MG63 (cell line): ENCODE results near the gene CETP. TPM values are rescaled to one million over a fixed set of nuclear protein-coding genes. Genes with fewer than 3 reads are reported as not detected.
A peak's percentile ranks its signal among the peaks of the same experiment; 100 is the strongest.
"Not testable (repeated sequence)": the region's sequence is repeated elsewhere in the genome, so short reads cannot be mapped to it uniquely, and the experiment has no call there.

Experiments used
- DNase-seq: peaks from one replicate; pipeline ENCODE4 v3.0.0-alpha.2; 2020
- H3K27me3 ChIP-seq: fragments of 250-450 bp; sonication (Bioruptor Pico); 2 replicates; pipeline ENCODE4 v1.5.1; 2020; ENCODE audit warnings: mild to moderate bottlenecking, moderate library complexity
- H3K36me3 ChIP-seq: fragments of 250-450 bp; sonication (Bioruptor Pico); 2 replicates; pipeline ENCODE4 v1.5.1; 2020; ENCODE audit warnings: mild to moderate bottlenecking, moderate library complexity
- H3K4me3 ChIP-seq: fragments of 250-450 bp; sonication (Bioruptor Pico); 2 replicates; pipeline ENCODE4 v1.5.1; 2020; ENCODE audit warnings: mild to moderate bottlenecking, moderate library complexity
- H3K9me3 ChIP-seq: fragments of 250-450 bp; sonication (Bioruptor Pico); 2 replicates; pipeline ENCODE4 v1.5.1; 2020; ENCODE audit warnings: mild to moderate bottlenecking, moderate library complexity
- total RNA-seq: library from RNA; depleted of rRNA; stranded (reverse); fragments of >200 nt; shearing (Covaris generic); gene quantifications from 2 replicates; pipeline ENCODE4 v1.2.3, GENCODE V29; 2014; ENCODE audit warnings: low replicate concordance

CETP gene
- total RNA-seq, 1 experiment from 2014 or later, result not detected

- H3K27me3 ChIP-seq, result no peaks in the 10 kb centered on the region
- peak within 1 kb of the TSS; percentile 98 for H3K4me3 ChIP-seq
- H3K36me3 ChIP-seq, result peaks cover 49% of the 10 kb centered on the region
- DNase-seq, result peak; percentile 100
- no peaks in the 10 kb centered on the region for H3K9me3 ChIP-seq
Observed at GRCh38 chr16:56931892-56932720, 29.6 kb upstream of the CETP start, which contains the start of gene HERPUD1. Gene HERPUD1, plus strand, starts transcription at chr16:56932142. Its CDS starts 103 bp downstream, at chr16:56932245.

GRCh38 chr16:56932721-56933619 lies 28.8 kb upstream of the CETP start:
- peaks cover 57% of the 10 kb centered on the region for H3K36me3 ChIP-seq
- DNase-seq, result peak; percentile 90
- H3K9me3 ChIP-seq, result no peaks in the 10 kb centered on the region
- H3K4me3 ChIP-seq, result peak overlapping the region; percentile 98
- H3K27me3 ChIP-seq, result no peaks in the 10 kb centered on the region

GRCh38 chr16:56933828-56934598 lies 27.7 kb upstream of the CETP start:
- Histone ChIP-seq H3K9me3 (no peaks in the 10 kb centered on the region), H3K27me3 (no peaks in the 10 kb centered on the region), H3K36me3 (peaks cover 68% of the 10 kb centered on the region), H3K4me3 (peak overlapping the region; percentile 98)
- no peak for DNase-seq

- H3K36me3 ChIP-seq, result peaks cover 74% of the 10 kb centered on the region
- not testable (repeated sequence) for DNase-seq
Observed at GRCh38 chr16:56934599-56935145, 27.1 kb upstream of the CETP start.

GRCh38 chr16:56935201-56935600 lies 26.5 kb upstream of the CETP start:
- no peaks in the 10 kb centered on the region for H3K9me3 ChIP-seq
- no peak for DNase-seq
- peaks cover 80% of the 10 kb centered on the region for H3K36me3 ChIP-seq
- peak overlapping the region; percentile 13; the same call in 1 of the 2 replicates for H3K4me3 ChIP-seq
- no peaks in the 10 kb centered on the region for H3K27me3 ChIP-seq

More at GRCh38 chr16:56934599-56935145, 27.1 kb upstream of the CETP start:
- peak overlapping the region; percentile 98 for H3K4me3 ChIP-seq
- H3K27me3 ChIP-seq, H3K9me3 ChIP-seq: not testable (repeated sequence)

GRCh38 chr16:56936491-56936890 lies 25.3 kb upstream of the CETP start:
- Histone ChIP-seq H3K4me3 (no peak overlapping the region), H3K9me3 (no peaks in the 10 kb centered on the region), H3K27me3 (no peaks in the 10 kb centered on the region), H3K36me3 (peaks cover 93% of the 10 kb centered on the region)
- DNase-seq, result no peak

GRCh38 chr16:56936950-56937349 lies 24.8 kb upstream of the CETP start:
- DNase-seq, result no peak
- Histone ChIP-seq H3K27me3 (no peaks in the 10 kb centered on the region), H3K4me3 (no peak overlapping the region), H3K36me3 (peaks cover 97% of the 10 kb centered on the region), H3K9me3 (no peaks in the 10 kb centered on the region)

- H3K36me3 ChIP-seq, result peaks cover 98% of the 10 kb centered on the region
- DNase-seq, result no peak
- no peaks in the 10 kb centered on the region for H3K27me3 ChIP-seq
- H3K4me3 ChIP-seq, result no peak overlapping the region
- H3K9me3 ChIP-seq, result no peaks in the 10 kb centered on the region
Observed at GRCh38 chr16:56938664-56939513, 22.9 kb upstream of the CETP start.

GRCh38 chr16:56939801-56940200 lies 21.9 kb upstream of the CETP start:
- no peak for DNase-seq
- H3K9me3 ChIP-seq, result no peaks in the 10 kb centered on the region
- H3K36me3 ChIP-seq, result peaks cover 100% of the 10 kb centered on the region
- H3K27me3 ChIP-seq, result no peaks in the 10 kb centered on the region
- H3K4me3 ChIP-seq, result no peak overlapping the region

- Histone ChIP-seq H3K9me3 (no peaks in the 10 kb centered on the region), H3K27me3 (no peaks in the 10 kb centered on the region), H3K36me3 (peaks cover 98% of the 10 kb centered on the region), H3K4me3 (no peak overlapping the region)
- DNase-seq, result no peak
Observed at GRCh38 chr16:56941092-56941491, 20.7 kb upstream of the CETP start.

- no peak overlapping the region for H3K4me3 ChIP-seq
- no peaks in the 10 kb centered on the region for H3K9me3 ChIP-seq
- H3K36me3 ChIP-seq, result peaks cover 96% of the 10 kb centered on the region
- DNase-seq, result no peak
- H3K27me3 ChIP-seq, result no peaks in the 10 kb centered on the region
Observed at GRCh38 chr16:56941856-56942331, 19.9 kb upstream of the CETP start.

- Histone ChIP-seq H3K36me3 (peaks cover 76% of the 10 kb centered on the region), H3K27me3 (no peaks in the 10 kb centered on the region), H3K9me3 (no peaks in the 10 kb centered on the region), H3K4me3 (no peak overlapping the region)
- DNase-seq, result no peak
Observed at GRCh38 chr16:56943761-56944375, 17.9 kb upstream of the CETP start.

GRCh38 chr16:56944954-56945839 lies 16.6 kb upstream of the CETP start:
- peaks cover 63% of the 10 kb centered on the region for H3K36me3 ChIP-seq
- H3K27me3 ChIP-seq, result no peaks in the 10 kb centered on the region
- H3K9me3 ChIP-seq, result no peaks in the 10 kb centered on the region
- DNase-seq, result peak; percentile 35
- H3K4me3 ChIP-seq, result no peak overlapping the region

GRCh38 chr16:56945847-56946527 lies 15.8 kb upstream of the CETP start:
- H3K27me3 ChIP-seq, result no peaks in the 10 kb centered on the region
- no peak overlapping the region for H3K4me3 ChIP-seq
- no peaks in the 10 kb centered on the region for H3K9me3 ChIP-seq
- H3K36me3 ChIP-seq, result peaks cover 55% of the 10 kb centered on the region
- no peak for DNase-seq
